H1 (cell line): ENCODE data around the gene TMEM121B. TPM values are rescaled to one million over a fixed set of nuclear protein-coding genes. Genes with fewer than 3 reads are reported as not detected.

Experiments
- CTCF ChIA-PET: fragments of 300-600 bp; sonication (Branson Sonifier 250); formaldehyde crosslinking; loops from one replicate; lab custom pipeline; 2021; ENCODE audit not compliant: partially characterized antibody; lab: Charles Lee
- POLR2A ChIA-PET: fragments of 300-600 bp; sonication (Branson Sonifier 250); formaldehyde crosslinking; loops from one replicate; lab custom pipeline; 2021; ENCODE audit warnings: inconsistent platforms; ENCODE audit not compliant: partially characterized antibody; lab: Charles Lee
- DNase-seq, 2 experiments: peaks; one replicate each; pipeline versions ENCODE4 v3.0.0 to v3.0.0-alpha.2; 2010 to 2022; ENCODE audit warnings: low spot score in 2 of 2, low read depth in 1 of 2, mixed read lengths in 1 of 2
- FAIRE-seq: peaks from 2 replicates; lab custom pipeline; 2011; peaks lifted over from hg19 to GRCh38; lab: Jason Lieb, UNC
- H2AFZ ChIP-seq: 2 replicates; pipeline ENCODE4 v1.8.1; 2012; ENCODE audit warnings: low read length, inconsistent platforms
- H2AK5ac ChIP-seq: 2 replicates; pipeline ENCODE4 v1.6.1; 2013; ENCODE audit warnings: low read depth, low read length
- H2BK120ac ChIP-seq: replicated peaks from 2 replicates; pipeline ENCODE3; 2013; ENCODE audit warnings: low read depth, low read length, inconsistent platforms
- H2BK12ac ChIP-seq: 2 replicates; pipeline ENCODE4 v1.6.1; 2013; ENCODE audit warnings: low read depth, low read length
- H2BK15ac ChIP-seq: 2 replicates; pipeline ENCODE4 v1.6.1; 2013; ENCODE audit warnings: low read length
- H2BK20ac ChIP-seq: 2 replicates; pipeline ENCODE4 v1.6.1; 2013; ENCODE audit warnings: low read length
- H2BK5ac ChIP-seq: 2 replicates; pipeline ENCODE4 v1.6.1; 2013; ENCODE audit warnings: low read depth, low read length
- H3K14ac ChIP-seq: 2 replicates; pipeline ENCODE4 v1.6.1; 2013; ENCODE audit warnings: inconsistent platforms; ENCODE audit not compliant: insufficient read length
- H3K18ac ChIP-seq: 2 replicates; pipeline ENCODE4 v1.6.1; 2013; ENCODE audit warnings: low read length; ENCODE audit errors: extremely low read depth
- H3K23ac ChIP-seq: 2 replicates; pipeline ENCODE4 v1.6.1; 2013; ENCODE audit warnings: inconsistent platforms; ENCODE audit not compliant: insufficient read length
- H3K23me2 ChIP-seq: 2 replicates; pipeline ENCODE4 v1.6.1; 2013; ENCODE audit warnings: low read depth, low read length
- H3K27ac ChIP-seq: 2 replicates; pipeline ENCODE4 v1.6.1; 2011; ENCODE audit warnings: low read depth, low read length, inconsistent platforms
- H3K27me3 ChIP-seq, 4 experiments: replicated peaks in 1 of 4; 1 replicate in 1 of 4; 2 replicates in 3 of 4; pipeline versions ENCODE4 v1.6.1 to v1.8.1; 2011 to 2013; ENCODE audit warnings: low read length in 3 of 4, mild to moderate bottlenecking in 3 of 4, inconsistent platforms in 2 of 4, mixed read lengths in 2 of 4, moderate library complexity in 1 of 4; ENCODE audit not compliant: control insufficient read depth in 3 of 4, insufficient read depth in 3 of 4; ENCODE audit errors: extremely low read depth in 1 of 4
- H3K36me3 ChIP-seq, 4 experiments: 2 replicates each; pipeline versions ENCODE4 v1.6.1 to v1.8.1; 2011 to 2013; ENCODE audit warnings: mild to moderate bottlenecking in 4 of 4, low read length in 3 of 4, moderate library complexity in 2 of 4, control low read depth in 1 of 4, inconsistent platforms in 1 of 4; ENCODE audit not compliant: insufficient read depth in 4 of 4, control insufficient read depth in 2 of 4
- H3K4ac ChIP-seq: replicated peaks from 2 replicates; pipeline ENCODE3; 2013; ENCODE audit warnings: low read length, low read depth, mixed read lengths, inconsistent platforms; ENCODE audit not compliant: insufficient read length
- H3K4me1 ChIP-seq, 4 experiments: replicated peaks in 1 of 4; 1 replicate in 1 of 4; 2 replicates in 3 of 4; pipeline versions ENCODE4 v1.6.1 to v1.8.1; 2011 to 2013; ENCODE audit warnings: low read length in 3 of 4, inconsistent platforms in 2 of 4, mixed read lengths in 1 of 4; ENCODE audit not compliant: insufficient read depth in 4 of 4, control insufficient read depth in 3 of 4
- H3K4me2 ChIP-seq, 2 experiments: 2 replicates each; pipeline versions ENCODE4 v1.6.1 to v1.8.1; 2011 to 2013; ENCODE audit warnings: low read depth in 2 of 2, low read length in 2 of 2, control low read depth in 1 of 2, inconsistent platforms in 1 of 2, mild to moderate bottlenecking in 1 of 2; ENCODE audit not compliant: insufficient read depth in 1 of 2
- H3K4me3 ChIP-seq, 4 experiments: fragments of 200-600, 300-600 bp in 1 of 4; sonication (generic), shearing (Covaris generic), sonication (Bioruptor Twin) in 1 of 4; 2 replicates each; pipeline versions ENCODE4 v1.5.1 to v1.8.1; 2011 to 2016; ENCODE audit warnings: low read length in 4 of 4, low read depth in 3 of 4, control low read depth in 2 of 4, inconsistent platforms in 2 of 4, mild to moderate bottlenecking in 2 of 4, mixed read lengths in 1 of 4, moderate library complexity in 1 of 4; ENCODE audit not compliant: insufficient read depth in 2 of 4; ENCODE audit errors: extremely low read depth in 1 of 4
- H3K56ac ChIP-seq: replicated peaks from 2 replicates; pipeline ENCODE3; 2013; ENCODE audit warnings: low read depth, mild to moderate bottlenecking, mixed read lengths, low read length, inconsistent platforms; ENCODE audit not compliant: insufficient read length
- H3K79me1 ChIP-seq: 2 replicates; pipeline ENCODE4 v1.6.1; 2013; ENCODE audit warnings: low read depth, low read length, control low read depth
- H3K79me2 ChIP-seq, 2 experiments: 2 replicates each; pipeline versions ENCODE4 v1.6.1 to v1.8.1; 2012 to 2013; ENCODE audit warnings: low read length in 2 of 2, mild to moderate bottlenecking in 2 of 2, inconsistent platforms in 1 of 2; ENCODE audit not compliant: insufficient read depth in 2 of 2, control insufficient read depth in 1 of 2
- H3K9ac ChIP-seq, 4 experiments: replicated peaks in 1 of 4; 1 replicate in 1 of 4; 2 replicates in 3 of 4; pipeline versions ENCODE4 v1.6.1 to v1.8.1; 2011 to 2013; ENCODE audit warnings: low read depth in 3 of 4, low read length in 3 of 4, control low read depth in 2 of 4, mild to moderate bottlenecking in 2 of 4, moderate library complexity in 2 of 4, inconsistent platforms in 1 of 4; ENCODE audit errors: extremely low read depth in 1 of 4
- H3K9me3 ChIP-seq, 2 experiments: 2 replicates each; pipeline versions ENCODE4 v1.6.1 to v1.8.1; 2012 to 2013; ENCODE audit warnings: mild to moderate bottlenecking in 2 of 2, moderate library complexity in 2 of 2, control low read depth in 1 of 2, inconsistent platforms in 1 of 2, low read depth in 1 of 2, low read length in 1 of 2, mixed read lengths in 1 of 2; ENCODE audit not compliant: insufficient read depth in 2 of 2
- H4K20me1 ChIP-seq, 2 experiments: replicated peaks in 1 of 2; 2 replicates each; pipeline versions ENCODE3 to v1.8.1; 2011 to 2013; ENCODE audit warnings: inconsistent platforms in 2 of 2, low read length in 2 of 2, mild to moderate bottlenecking in 1 of 2; ENCODE audit not compliant: insufficient read depth in 2 of 2, control insufficient read depth in 1 of 2
- H4K5ac ChIP-seq: 2 replicates; pipeline ENCODE4 v1.6.1; 2013; ENCODE audit warnings: low read length, low read depth, mixed read lengths, inconsistent platforms; ENCODE audit not compliant: insufficient read length
- H4K8ac ChIP-seq: 2 replicates; pipeline ENCODE4 v1.8.0; 2013; ENCODE audit warnings: mild to moderate bottlenecking, moderate library complexity, low read length, inconsistent platforms; ENCODE audit not compliant: insufficient read depth; ENCODE audit errors: extremely low read depth
- H4K91ac ChIP-seq: replicated peaks from 2 replicates; pipeline ENCODE3; 2013; ENCODE audit warnings: low read length, mixed read lengths, inconsistent platforms; ENCODE audit not compliant: insufficient read length
- CEBPB ChIP-seq: IDR thresholded peaks from 2 replicates; pipeline ENCODE4 v1.6.1; 2012; ENCODE audit warnings: low read depth, low read length
- HDAC6 ChIP-seq: IDR thresholded peaks from one replicate; pipeline ENCODE4 v1.7.1; 2012; ENCODE audit warnings: low read depth, mild to moderate bottlenecking, inconsistent platforms, low read length, moderate library complexity
- MAFK ChIP-seq: IDR thresholded peaks from 2 replicates; pipeline ENCODE4 v1.6.1; 2012; ENCODE audit warnings: low read depth, mild to moderate bottlenecking, improper control_type of control experiment, low read length
- RFX5 ChIP-seq: IDR thresholded peaks from 2 replicates; pipeline ENCODE4 v1.6.1; 2011; ENCODE audit warnings: low read depth, low read length, improper control_type of control experiment, borderline replicate concordance
- RNF2 ChIP-seq: fragments of 200-900, 300-1000 bp; sonication (generic); IDR thresholded peaks from 2 replicates; pipeline ENCODE4 v1.7.1; 2016; ENCODE audit warnings: borderline replicate concordance, low read depth, mild to moderate bottlenecking, antibody characterized with exemption, low read length; ENCODE audit not compliant: poor library complexity, severe bottlenecking; ENCODE audit errors: missing control alignments
- SAP30 ChIP-seq: fragments of 300-600 bp; sonication (generic); IDR thresholded peaks from 2 replicates; pipeline ENCODE4 v1.7.1; 2012; ENCODE audit warnings: low read length, moderate library complexity, mild to moderate bottlenecking, inconsistent platforms; ENCODE audit not compliant: insufficient read depth, insufficient replicate concordance
- SUZ12 ChIP-seq: fragments of 200-600 bp; sonication (generic); IDR thresholded peaks from 2 replicates; pipeline ENCODE4 v1.6.1; 2012; ENCODE audit warnings: mild to moderate bottlenecking, inconsistent platforms, low read length, moderate library complexity, mixed read lengths
- TAF1 ChIP-seq: IDR thresholded peaks from 2 replicates; pipeline ENCODE4 v1.6.1; 2011; ENCODE audit warnings: mild to moderate bottlenecking, low read depth, low read length
- WGBS, 2 experiments: shearing (Covaris generic) in 1 of 2; methylation state at CpG; one replicate each; pipeline versions ENCODE4 v1.1.6 to v1.1.7; 2013 to 2015; ENCODE audit warnings: low lambda C conversion rate in 2 of 2, mixed read lengths in 2 of 2, inconsistent platforms in 1 of 2, low coverage in 1 of 2, missing lambda C conversion rate in 1 of 2; ENCODE audit not compliant: insufficient replicate concordance in 2 of 2, insufficient coverage in 1 of 2, insufficient read length in 1 of 2; ENCODE audit errors: extremely low coverage in 1 of 2, missing lambda C conversion rate in 1 of 2; 5-methylcytosine and 5-hydroxymethylcytosine counted together
- polyA plus RNA-seq, 7 experiments: library from polyadenylated mRNA; depleted of rRNA in 3 of 7; stranded (reverse) in 5 of 7; unstranded in 2 of 7; fragments of >200 nt in 5 of 7; fragments of 200-250 nt in 2 of 7; gene quantifications; 1 replicate in 5 of 7; 2 replicates in 1 of 7; 4 replicates in 1 of 7; pipeline versions ENCODE4 v1.2.1 to v1.2.3, GENCODE V29; 2011 to 2013; ENCODE audit warnings: missing spikeins in 2 of 7, mixed read lengths in 2 of 7
- total RNA-seq: library from RNA; stranded (reverse); fragmentation: NEBNext Ultra II Directional; extraction: Animal tissue kit (Norgen Biotek cat#: 25700); gene quantifications from 2 replicates; pipeline ENCODE4 v1.2.1, GENCODE V29; 2021
- TF ChIP-seq, protein P1 (sequence below), 3 experiments: IDR thresholded peaks; 1 replicate in 2 of 3; 2 replicates in 1 of 3; pipeline versions ENCODE4 v1.5.1 to v1.6.1; 2011; ENCODE audit warnings: low read length in 3 of 3, mild to moderate bottlenecking in 3 of 3, inconsistent platforms in 2 of 3, low read depth in 1 of 3, moderate library complexity in 1 of 3; ENCODE audit not compliant: insufficient read depth in 1 of 3; ENCODE audit errors: control extremely low read depth in 1 of 3

The TMEM121B gene
- total and polyA plus RNA-seq, 2 of the 8 experiments (the other 6 are each of a cell fraction or from before 2014, with no cell fraction given): 4.3 to 6.9 TPM

GRCh38 chr22:17087498-17088131 is 33.5 kb downstream of the TMEM121B start:
- Histone ChIP-seq H2BK120ac (no peak overlapping the region), H2BK20ac (no peak overlapping the region), H3K79me2 (no peaks in the 10 kb centered on the region; a peak in 1 of 4 replicates), H3K23ac (no peak overlapping the region), H3K56ac (no peak overlapping the region), H3K18ac (no peak overlapping the region), H2AK5ac (no peak overlapping the region), H4K20me1 (peaks cover 2 to 9% of the 10 kb centered on the region in 2 experiments), H4K8ac (no peak overlapping the region), H2AFZ (no peak overlapping the region), H3K4me1 (peaks cover 0 to 5% (median 2%) of the 10 kb centered on the region in 4 experiments; a peak in 4 of 7 replicates), H3K23me2 (peaks cover 10% of the 10 kb centered on the region; the same call in 1 of the 2 replicates), H3K14ac (no peak overlapping the region), H4K5ac (no peak overlapping the region), H3K27me3 (peaks cover 9 to 32% (median 18%) of the 10 kb centered on the region in 4 experiments), H3K9ac (no peak overlapping the region), H2BK5ac (no peak overlapping the region), H2BK15ac (no peak overlapping the region), H3K4me2 (no peak overlapping the region), H3K79me1 (peaks cover 2% of the 10 kb centered on the region; the same call in 1 of the 2 replicates), H3K27ac (no peak overlapping the region), H3K9me3 (no peaks in the 10 kb centered on the region; a peak in 1 of 4 replicates), H3K4me3 (no peak overlapping the region), H3K36me3 (no peaks in the 10 kb centered on the region), H4K91ac (no peak overlapping the region), H3K4ac (no peak overlapping the region), H2BK12ac (no peak overlapping the region)
- DNase-seq: no peak
- ChIA-PET POLR2A (interaction anchor here (0.7 to 1.1 kb wide), 2 partner anchors 11 to 115 kb away, joined by 3 to 4 read pairs; no protein-coding TSS in a partner anchor), CTCF (interaction anchor here (0.5 to 2.8 kb wide), 4 partner anchors 8 to 85 kb away, joined by 3 to 17 read pairs (median 4); no protein-coding TSS in a partner anchor)
- no peak for FAIRE-seq
- WGBS, 2 experiments: 92% methylated on average over 12 of the region's 12 CpGs; no CpG with 5 or more reads in 1 of the 2 experiments
- TF ChIP-seq, protein P1, sequence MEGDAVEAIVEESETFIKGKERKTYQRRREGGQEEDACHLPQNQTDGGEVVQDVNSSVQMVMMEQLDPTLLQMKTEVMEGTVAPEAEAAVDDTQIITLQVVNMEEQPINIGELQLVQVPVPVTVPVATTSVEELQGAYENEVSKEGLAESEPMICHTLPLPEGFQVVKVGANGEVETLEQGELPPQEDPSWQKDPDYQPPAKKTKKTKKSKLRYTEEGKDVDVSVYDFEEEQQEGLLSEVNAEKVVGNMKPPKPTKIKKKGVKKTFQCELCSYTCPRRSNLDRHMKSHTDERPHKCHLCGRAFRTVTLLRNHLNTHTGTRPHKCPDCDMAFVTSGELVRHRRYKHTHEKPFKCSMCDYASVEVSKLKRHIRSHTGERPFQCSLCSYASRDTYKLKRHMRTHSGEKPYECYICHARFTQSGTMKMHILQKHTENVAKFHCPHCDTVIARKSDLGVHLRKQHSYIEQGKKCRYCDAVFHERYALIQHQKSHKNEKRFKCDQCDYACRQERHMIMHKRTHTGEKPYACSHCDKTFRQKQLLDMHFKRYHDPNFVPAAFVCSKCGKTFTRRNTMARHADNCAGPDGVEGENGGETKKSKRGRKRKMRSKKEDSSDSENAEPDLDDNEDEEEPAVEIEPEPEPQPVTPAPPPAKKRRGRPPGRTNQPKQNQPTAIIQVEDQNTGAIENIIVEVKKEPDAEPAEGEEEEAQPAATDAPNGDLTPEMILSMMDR (IDR thresholded peaks at IDR 0.05; ENCODE audit: control extremely low read depth in 1 of 3, insufficient read depth in 1 of 3, low read depth in 1 of 3, low read length in 3 of 3): no peak
- TF ChIP-seq SUZ12: no peak
- TF ChIP-seq RFX5: no peak
- TF ChIP-seq CEBPB: no peak
- TF ChIP-seq RNF2: no peak
- TF ChIP-seq HDAC6: no peak
- TF ChIP-seq TAF1: no peak
- TF ChIP-seq SAP30: no peak
- TF ChIP-seq MAFK: no peak
